Kidney epithelial cell (primary cell): ENCODE results near the gene EPHB4. TPM values are rescaled to one million over a fixed set of nuclear protein-coding genes. Genes with fewer than 3 reads are reported as not detected.

Experiments used
- DNase-seq: peaks from one replicate; pipeline ENCODE4 v3.0.0-alpha.2; 2010; ENCODE audit warnings: low read depth
- H3K27me3 ChIP-seq: 2 replicates; pipeline ENCODE4 v1.6.0; 2011; ENCODE audit warnings: low read length; ENCODE audit not compliant: control insufficient read depth, insufficient read depth
- H3K36me3 ChIP-seq: 2 replicates; pipeline ENCODE4 v1.5.1; 2011; ENCODE audit warnings: low read length; ENCODE audit not compliant: control insufficient read depth, insufficient read depth
- H3K4me3 ChIP-seq: 2 replicates; pipeline ENCODE4 v1.5.1; 2011; ENCODE audit warnings: low read depth, mild to moderate bottlenecking, control low read depth, low read length
- total RNA-seq: library from RNA; depleted of rRNA; stranded (reverse); fragments of >200 nt; gene quantifications from 2 replicates; pipeline ENCODE4 v1.2.3, GENCODE V29; 2015
- TF ChIP-seq, protein P1 (sequence below): IDR thresholded peaks from 2 replicates; pipeline ENCODE4 v1.5.1; 2011; ENCODE audit warnings: mild to moderate bottlenecking, moderate library complexity, low read length, control low read depth, inconsistent platforms; ENCODE audit not compliant: insufficient read depth, poor library complexity, severe bottlenecking

EPHB4 gene
- total RNA-seq, 1 donor from 2014 or later: 138 TPM

- Histone ChIP-seq H3K27me3 (no peaks in the 10 kb centered on the region), H3K36me3 (peaks cover 7% of the 10 kb centered on the region), H3K4me3 (peak overlapping the region; percentile 83)
- TF ChIP-seq, protein P1, sequence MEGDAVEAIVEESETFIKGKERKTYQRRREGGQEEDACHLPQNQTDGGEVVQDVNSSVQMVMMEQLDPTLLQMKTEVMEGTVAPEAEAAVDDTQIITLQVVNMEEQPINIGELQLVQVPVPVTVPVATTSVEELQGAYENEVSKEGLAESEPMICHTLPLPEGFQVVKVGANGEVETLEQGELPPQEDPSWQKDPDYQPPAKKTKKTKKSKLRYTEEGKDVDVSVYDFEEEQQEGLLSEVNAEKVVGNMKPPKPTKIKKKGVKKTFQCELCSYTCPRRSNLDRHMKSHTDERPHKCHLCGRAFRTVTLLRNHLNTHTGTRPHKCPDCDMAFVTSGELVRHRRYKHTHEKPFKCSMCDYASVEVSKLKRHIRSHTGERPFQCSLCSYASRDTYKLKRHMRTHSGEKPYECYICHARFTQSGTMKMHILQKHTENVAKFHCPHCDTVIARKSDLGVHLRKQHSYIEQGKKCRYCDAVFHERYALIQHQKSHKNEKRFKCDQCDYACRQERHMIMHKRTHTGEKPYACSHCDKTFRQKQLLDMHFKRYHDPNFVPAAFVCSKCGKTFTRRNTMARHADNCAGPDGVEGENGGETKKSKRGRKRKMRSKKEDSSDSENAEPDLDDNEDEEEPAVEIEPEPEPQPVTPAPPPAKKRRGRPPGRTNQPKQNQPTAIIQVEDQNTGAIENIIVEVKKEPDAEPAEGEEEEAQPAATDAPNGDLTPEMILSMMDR: no peak
- no peak for DNase-seq
Measured at GRCh38 chr7:100867776-100868485, 40.6 kb upstream of the EPHB4 start.

DNA sequence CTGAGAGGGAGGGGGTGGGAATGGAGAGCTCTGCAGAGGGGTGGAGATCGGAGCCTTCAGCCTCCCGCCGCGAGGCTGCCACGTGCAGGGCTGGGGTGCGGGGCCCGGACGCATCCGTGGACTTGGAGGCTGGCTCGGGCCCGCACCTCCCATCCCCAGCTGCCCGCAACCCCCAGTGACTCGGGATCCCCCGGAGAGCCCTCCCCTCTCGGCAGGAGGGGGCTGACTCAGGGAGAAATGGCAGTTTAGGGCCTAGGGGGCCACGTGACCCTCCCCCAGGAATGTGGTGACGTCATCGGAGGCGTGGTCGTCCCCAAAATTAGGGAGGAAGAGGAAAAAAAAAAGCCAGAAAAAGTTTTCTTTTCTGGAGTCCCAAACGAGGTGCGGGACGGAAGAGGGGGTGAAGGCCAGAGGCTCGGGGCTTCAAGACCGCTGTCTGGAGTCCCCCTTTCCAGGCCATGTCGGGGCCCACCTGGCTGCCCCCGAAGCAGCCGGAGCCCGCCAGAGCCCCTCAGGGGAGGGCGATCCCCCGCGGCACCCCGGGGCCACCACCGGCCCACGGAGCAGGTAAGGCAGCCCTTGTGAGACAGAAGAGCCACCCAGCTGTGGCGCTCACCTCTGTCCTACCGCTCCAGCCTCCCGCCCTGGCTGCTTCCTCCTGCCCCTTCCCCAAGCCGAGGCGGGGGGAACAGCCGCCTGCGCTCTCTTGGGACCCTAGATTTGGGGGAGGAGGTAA, 39.9 kb upstream of the EPHB4 start, which contains the start of gene TRIP6:
Gene TRIP6, plus strand, starts transcription at position 348 of the 736 bp plus-strand sequence. Its CDS starts 111 bp downstream, at position 459.
- TF ChIP-seq, protein P1: no peak
- Histone ChIP-seq H3K27me3 (no peaks in the 10 kb centered on the region), H3K36me3 (peaks cover 4% of the 10 kb centered on the region), H3K4me3 (peak within 1 kb of the TSS; percentile 83)
- no peak for DNase-seq

DNA sequence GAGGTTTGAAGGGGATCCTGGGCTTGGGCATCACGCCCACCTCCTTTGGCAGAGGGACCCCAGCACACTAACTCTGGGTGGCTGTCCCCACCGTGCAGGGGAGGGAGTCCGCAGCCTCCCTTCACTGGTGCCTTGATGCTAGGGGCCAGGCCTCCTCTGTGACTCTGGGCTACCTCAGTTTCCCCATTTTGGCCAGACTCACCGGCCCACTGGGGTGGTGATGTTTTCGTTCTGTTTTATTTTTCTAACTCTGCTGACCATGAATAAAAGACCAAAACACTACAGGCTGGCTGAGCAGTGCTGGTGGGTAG, 39.4 kb upstream of the EPHB4 start:
- H3K4me3 ChIP-seq: peak overlapping the region; percentile 83
- TF ChIP-seq, protein P1: no peak
- DNase-seq: no peak
- no peaks in the 10 kb centered on the region for H3K27me3 ChIP-seq
- H3K36me3 ChIP-seq: peaks cover 3% of the 10 kb centered on the region

- Histone ChIP-seq H3K36me3 (peaks cover 1% of the 10 kb centered on the region), H3K4me3 (no peak overlapping the region), H3K27me3 (no peaks in the 10 kb centered on the region)
- no peak for DNase-seq
- TF ChIP-seq, protein P1: no peak
Measured at GRCh38 chr7:100865938-100866728, 38.8 kb upstream of the EPHB4 start.

DNA sequence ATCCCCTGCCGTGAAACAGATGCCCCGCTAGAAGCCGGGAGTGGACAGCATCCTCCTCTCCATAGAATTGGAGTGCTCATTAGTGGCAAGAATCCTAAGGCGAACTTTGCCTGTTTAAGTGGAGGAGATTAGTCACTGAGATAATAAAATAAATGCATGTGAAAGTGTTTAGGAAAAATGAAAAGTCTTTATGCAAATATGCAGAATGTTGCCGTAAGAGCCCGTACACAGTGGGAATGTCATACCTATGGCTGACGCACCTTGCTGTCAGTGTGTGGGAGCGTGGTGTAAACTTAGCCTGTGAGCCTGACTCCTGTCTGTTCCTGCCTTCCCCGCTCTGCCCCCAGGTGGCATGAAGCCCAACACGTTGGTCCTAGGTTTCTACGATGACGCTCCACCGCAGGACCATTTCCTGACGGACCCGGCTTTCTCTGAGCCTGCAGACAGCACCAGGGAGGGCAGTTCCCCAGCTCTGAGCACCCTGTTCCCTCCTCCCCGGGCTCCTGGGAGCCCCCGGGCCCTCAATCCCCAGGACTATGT, 38.1 kb upstream of the EPHB4 start:
- no peak overlapping the region for H3K4me3 ChIP-seq

More for the DNA sequence above, 38.1 kb upstream of the EPHB4 start:
- no peak for DNase-seq
- peaks cover 1% of the 10 kb centered on the region for H3K36me3 ChIP-seq
- TF ChIP-seq, protein P1: no peak
- no peaks in the 10 kb centered on the region for H3K27me3 ChIP-seq
